ENCODE data around the gene POTEH.
"Not testable (repeated sequence)": the region's sequence is repeated elsewhere in the genome, so short reads cannot be mapped to it uniquely, and the experiment has no call there.

Gene POTEH

DNA sequence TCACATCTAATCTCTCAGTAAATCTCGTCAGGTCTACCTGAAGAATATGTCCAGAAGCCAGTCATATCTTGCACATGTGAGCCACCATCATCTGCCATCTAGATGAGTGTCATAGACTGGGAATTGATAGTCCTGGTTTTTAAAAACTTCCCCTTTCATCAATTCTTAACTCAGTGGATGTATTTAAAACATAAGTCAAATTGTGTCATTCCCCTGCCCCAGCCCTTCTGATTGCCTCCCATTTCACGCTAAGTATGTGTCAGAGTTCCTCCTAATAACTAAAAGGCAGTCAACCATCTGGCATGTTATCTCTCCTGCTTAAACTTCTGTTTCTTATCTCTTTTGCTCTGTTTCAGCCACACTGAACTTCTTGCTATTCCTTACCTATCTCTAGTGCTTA is 24.3 kb downstream of the POTEH start:
- DNase-seq (ENCODE audit: low read depth, low spot score); CTCF ChIA-PET; H3K4me3 ChIP-seq (ENCODE audit: low read depth, low read length); POLR2A ChIA-PET: not testable (repeated sequence)

DNA sequence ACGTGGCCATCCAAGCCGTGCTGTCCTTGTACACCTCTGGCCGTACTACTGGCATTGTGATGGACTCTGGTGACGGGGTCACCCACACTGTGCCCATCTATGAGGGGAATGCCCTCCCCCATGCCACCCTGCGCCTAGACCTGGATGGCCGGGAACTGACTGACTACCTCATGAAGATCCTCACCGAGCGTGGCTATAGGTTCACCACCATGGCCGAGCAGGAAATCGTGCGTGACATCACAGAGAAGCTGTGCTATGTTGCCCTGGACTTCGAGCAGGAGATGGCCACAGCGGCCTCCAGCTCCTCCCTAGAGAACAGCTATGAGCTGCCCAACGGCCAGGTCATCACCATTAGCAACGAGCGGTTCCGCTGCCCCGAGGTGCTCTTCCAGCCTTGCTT is 32.1 kb downstream of the POTEH start:
- POLR2A ChIA-PET, CTCF ChIA-PET: not testable (repeated sequence)

DNA sequence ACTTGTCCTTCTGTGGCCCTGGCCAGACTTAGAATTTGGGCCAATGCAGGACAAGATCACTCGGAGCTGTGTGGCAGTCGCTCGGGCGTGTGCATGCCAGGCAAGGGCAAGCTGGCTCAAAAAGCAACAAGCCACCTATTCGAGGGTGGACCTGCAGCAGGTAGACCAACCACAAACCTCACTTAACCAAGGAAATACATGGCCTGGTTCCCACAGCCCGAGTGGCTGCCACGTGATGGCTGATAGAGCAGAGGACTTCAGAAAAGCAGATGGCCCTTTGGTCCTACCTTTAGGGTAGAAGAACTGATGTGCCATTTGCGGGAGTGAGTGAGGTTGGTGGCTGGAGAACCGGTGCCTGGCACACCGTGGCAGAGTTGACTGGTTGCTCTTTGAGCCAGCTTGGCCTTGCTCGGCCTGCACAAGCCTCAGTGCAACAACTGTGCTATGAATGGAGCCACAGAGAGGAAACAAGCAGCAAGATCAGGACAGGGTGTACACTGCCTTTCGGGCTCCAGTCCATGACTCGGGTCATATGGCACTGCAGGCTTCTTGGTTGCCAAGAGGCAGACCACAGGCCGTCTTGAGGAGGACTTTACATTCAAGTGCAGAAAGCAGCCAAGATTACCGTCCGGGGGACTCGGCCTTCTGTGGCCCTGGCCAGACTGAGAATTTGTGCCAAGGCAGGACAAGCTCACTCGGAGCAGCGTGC is 39.5 kb downstream of the POTEH start:
- CTCF ChIA-PET; DNase-seq (ENCODE audit: low read depth, low spot score); POLR2A ChIA-PET; H3K4me3 ChIP-seq (ENCODE audit: low read depth, low read length): not testable (repeated sequence)

More for the DNA sequence above, 32.1 kb downstream of the POTEH start:
- not testable (repeated sequence) for DNase-seq (ENCODE audit: low read depth, low spot score); H3K4me3 ChIP-seq (ENCODE audit: low read depth, low read length)

- CTCF ChIA-PET; H3K4me3 ChIP-seq (ENCODE audit: low read depth, low read length); POLR2A ChIA-PET; DNase-seq (ENCODE audit: low read depth, low spot score): not testable (repeated sequence)
Observed at GRCh38 chr22:15731023-15731422, 41.2 kb downstream of the POTEH start.

- POLR2A ChIA-PET; DNase-seq (ENCODE audit: low read depth, low spot score); CTCF ChIA-PET; H3K4me3 ChIP-seq (ENCODE audit: low read depth, low read length): not testable (repeated sequence)
Observed at GRCh38 chr22:15734411-15734810, 44.6 kb downstream of the POTEH start.

GRCh38 chr22:15738157-15738908 is 48.5 kb downstream of the POTEH start:
- POLR2A ChIA-PET; H3K4me3 ChIP-seq (ENCODE audit: low read depth, low read length); CTCF ChIA-PET; DNase-seq (ENCODE audit: low read depth, low spot score): not testable (repeated sequence)

GRCh38 chr22:15738909-15739391 is 49.1 kb downstream of the POTEH start:
- H3K4me3 ChIP-seq (ENCODE audit: low read depth, low read length); POLR2A ChIA-PET; DNase-seq (ENCODE audit: low read depth, low spot score); CTCF ChIA-PET: not testable (repeated sequence)

- POLR2A ChIA-PET; H3K4me3 ChIP-seq (ENCODE audit: low read depth, low read length); DNase-seq (ENCODE audit: low read depth, low spot score); CTCF ChIA-PET: not testable (repeated sequence)
Observed at GRCh38 chr22:15747636-15748323, 58.0 kb downstream of the POTEH start.

DNA sequence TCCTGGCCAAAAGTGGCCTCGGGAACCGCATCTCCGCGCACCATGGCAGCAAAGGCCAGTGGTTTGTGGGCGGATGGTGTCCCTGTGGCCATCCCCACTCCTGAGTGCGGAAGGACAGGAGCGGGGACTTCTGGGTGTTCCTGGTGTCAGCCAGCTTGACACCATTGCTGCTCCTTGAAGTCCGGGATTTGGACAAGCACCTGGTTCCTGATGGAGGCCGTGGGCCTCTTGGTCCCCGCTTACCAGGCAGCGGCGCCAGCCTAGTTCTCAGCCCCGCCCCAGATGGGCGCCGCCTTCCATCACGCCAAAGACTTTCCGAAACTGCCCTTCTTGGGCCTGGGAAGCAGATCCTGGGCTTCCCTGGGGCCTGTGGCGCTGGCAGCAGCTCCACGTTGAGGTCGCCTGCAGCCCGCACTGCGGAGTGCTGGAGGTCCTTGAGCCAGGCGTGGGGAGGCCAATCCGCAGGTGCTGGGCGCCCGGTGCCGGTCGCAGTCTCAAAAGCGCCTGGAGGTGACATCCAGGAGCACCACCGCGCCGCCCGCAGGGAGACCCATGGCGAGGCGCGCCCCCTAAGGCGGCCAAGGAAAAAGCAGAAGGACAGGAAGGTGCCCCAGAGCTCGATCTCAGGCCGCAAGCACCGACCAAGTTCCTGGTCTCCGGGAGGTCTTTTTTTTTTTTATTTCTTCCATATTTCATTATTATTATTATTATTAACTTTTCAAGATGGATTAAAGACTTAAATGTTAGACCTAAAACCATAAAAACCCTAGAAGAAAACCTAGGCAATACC is 59.5 kb downstream of the POTEH start:
- CTCF ChIA-PET; H3K4me3 ChIP-seq (ENCODE audit: low read depth, low read length); POLR2A ChIA-PET; DNase-seq (ENCODE audit: low read depth, low spot score): not testable (repeated sequence)

GRCh38 chr22:15759443-15760097 is 69.7 kb downstream of the POTEH start:
- DNase-seq (ENCODE audit: low read depth, low spot score); H3K4me3 ChIP-seq (ENCODE audit: low read depth, low read length); CTCF ChIA-PET; POLR2A ChIA-PET: not testable (repeated sequence)

DNA sequence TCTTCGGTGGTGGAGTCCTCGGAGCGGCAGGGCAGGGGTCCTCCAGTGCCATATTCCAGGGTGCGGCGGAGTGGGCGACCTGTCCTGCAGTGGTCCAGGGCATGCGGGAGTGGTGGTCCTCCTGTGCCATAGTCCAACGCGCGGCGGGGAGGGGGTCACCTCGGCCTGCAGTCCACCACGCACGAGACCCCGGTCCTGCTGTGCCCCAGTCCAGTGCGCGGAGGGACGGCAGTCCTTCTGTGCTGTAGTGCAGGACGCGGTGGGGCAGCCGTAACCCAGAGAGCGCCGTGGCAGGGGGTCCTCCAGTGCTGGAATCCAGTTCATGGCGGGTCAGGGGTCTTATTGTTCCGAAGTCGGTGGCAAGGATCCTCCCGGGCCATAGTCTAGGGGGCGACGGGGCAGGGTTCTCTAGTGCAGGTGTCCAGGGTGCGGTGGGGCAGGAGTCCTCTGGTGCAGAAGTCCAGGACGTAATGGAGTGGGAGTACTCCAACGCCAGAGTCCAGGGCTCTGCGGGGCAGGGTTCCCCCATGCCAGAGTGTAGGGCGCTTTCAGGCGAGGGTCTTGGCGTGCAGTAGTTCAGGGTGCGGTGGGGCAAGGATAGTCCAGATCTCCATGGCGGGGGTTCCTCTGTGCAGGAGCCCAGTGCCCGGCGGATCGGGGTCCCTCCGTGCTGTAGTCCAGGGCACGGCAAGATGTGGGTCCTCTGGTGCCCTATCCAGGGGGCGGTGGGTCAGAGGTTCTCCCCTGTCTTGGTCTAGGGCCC is 70.7 kb downstream of the POTEH start:
- CTCF ChIA-PET, POLR2A ChIA-PET: not testable (repeated sequence)

GRCh38 chr22:15761151-15761777 is 71.4 kb downstream of the POTEH start:
- POLR2A ChIA-PET; H3K4me3 ChIP-seq (ENCODE audit: low read depth, low read length); CTCF ChIA-PET; DNase-seq (ENCODE audit: low read depth, low spot score): not testable (repeated sequence)

More for the DNA sequence above, 70.7 kb downstream of the POTEH start:
- H3K4me3 ChIP-seq (ENCODE audit: low read depth, low read length); DNase-seq (ENCODE audit: low read depth, low spot score): not testable (repeated sequence)

GRCh38 chr22:15763559-15763958 is 73.7 kb downstream of the POTEH start:
- CTCF ChIA-PET; DNase-seq (ENCODE audit: low read depth, low spot score); POLR2A ChIA-PET; H3K4me3 ChIP-seq (ENCODE audit: low read depth, low read length): not testable (repeated sequence)

Data from AG04449 (cell line).